IPS DF 19.7 (cell line): Measurements from ENCODE around the gene UBE4A.
"Not testable (repeated sequence)": the region's sequence is repeated elsewhere in the genome, so short reads cannot be mapped to it uniquely, and the experiment has no call there.

Source experiments
- DNase-seq: peaks from one replicate; pipeline ENCODE4 v3.0.0-alpha.2; 2013; ENCODE audit warnings: low read depth, low spot score

The UBE4A gene

GRCh38 chr11:118398791-118399559, 39.6 kb downstream of the UBE4A start:
- DNase-seq = no peak

GRCh38 chr11:118401151-118401879, 41.9 kb downstream of the UBE4A start, which contains the start of gene ATP5MG:
ATP5MG (plus strand) TSS chr11:118401606; CDS start chr11:118401666, 60 bp downstream.
- peak; percentile 33 for DNase-seq

GRCh38 chr11:118401880-118402590, 42.6 kb downstream of the UBE4A start:
- DNase-seq = no peak

- DNase-seq = not testable (repeated sequence)
These were observed 43.2 kb downstream of the UBE4A start for GRCh38 chr11:118402594-118402993.

- no peak for DNase-seq
These were observed 47.3 kb downstream of the UBE4A start for GRCh38 chr11:118406599-118407166.

GRCh38 chr11:118410055-118410745, 50.8 kb downstream of the UBE4A start:
- no peak for DNase-seq

- no peak for DNase-seq
These were observed 52.1 kb downstream of the UBE4A start for GRCh38 chr11:118411530-118411929.

GRCh38 chr11:118412921-118413320, 53.5 kb downstream of the UBE4A start:
- DNase-seq = no peak

GRCh38 chr11:118415062-118415738, 55.8 kb downstream of the UBE4A start:
- DNase-seq = no peak

GRCh38 chr11:118415739-118416068, 56.3 kb downstream of the UBE4A start:
- DNase-seq = peak; percentile 91

GRCh38 chr11:118416900-118417299, 57.5 kb downstream of the UBE4A start:
- not testable (repeated sequence) for DNase-seq

GRCh38 chr11:118417801-118418200, 58.4 kb downstream of the UBE4A start:
- DNase-seq = no peak

GRCh38 chr11:118418766-118419165, 59.4 kb downstream of the UBE4A start:
- DNase-seq = no peak

GRCh38 chr11:118427707-118428106, 68.3 kb downstream of the UBE4A start:
- no peak for DNase-seq

GRCh38 chr11:118430956-118431355, 71.6 kb downstream of the UBE4A start:
- DNase-seq = no peak

- no peak for DNase-seq
These were observed 74.7 kb downstream of the UBE4A start for GRCh38 chr11:118434123-118434552.

- no peak for DNase-seq
These were observed 75.3 kb downstream of the UBE4A start for GRCh38 chr11:118434553-118435289.

GRCh38 chr11:118435290-118435892, 76.0 kb downstream of the UBE4A start:
- peak; percentile 74 for DNase-seq

GRCh38 chr11:118435893-118436624, 76.7 kb downstream of the UBE4A start, which contains the start of gene KMT2A:
KMT2A (plus strand) TSS chr11:118436492; CDS start chr11:118436513, 21 bp downstream.
- peak; percentile 74 for DNase-seq
